Epidermal melanocyte (primary cell): ENCODE results near the gene MAFG.
A peak's percentile ranks its signal among the peaks of the same experiment; 100 is the strongest.

Source experiments
- DNase-seq: peaks from one replicate; pipeline ENCODE4 v3.0.0; 2011; ENCODE audit warnings: low spot score; ENCODE audit not compliant: insufficient read length

The MAFG gene

DNA sequence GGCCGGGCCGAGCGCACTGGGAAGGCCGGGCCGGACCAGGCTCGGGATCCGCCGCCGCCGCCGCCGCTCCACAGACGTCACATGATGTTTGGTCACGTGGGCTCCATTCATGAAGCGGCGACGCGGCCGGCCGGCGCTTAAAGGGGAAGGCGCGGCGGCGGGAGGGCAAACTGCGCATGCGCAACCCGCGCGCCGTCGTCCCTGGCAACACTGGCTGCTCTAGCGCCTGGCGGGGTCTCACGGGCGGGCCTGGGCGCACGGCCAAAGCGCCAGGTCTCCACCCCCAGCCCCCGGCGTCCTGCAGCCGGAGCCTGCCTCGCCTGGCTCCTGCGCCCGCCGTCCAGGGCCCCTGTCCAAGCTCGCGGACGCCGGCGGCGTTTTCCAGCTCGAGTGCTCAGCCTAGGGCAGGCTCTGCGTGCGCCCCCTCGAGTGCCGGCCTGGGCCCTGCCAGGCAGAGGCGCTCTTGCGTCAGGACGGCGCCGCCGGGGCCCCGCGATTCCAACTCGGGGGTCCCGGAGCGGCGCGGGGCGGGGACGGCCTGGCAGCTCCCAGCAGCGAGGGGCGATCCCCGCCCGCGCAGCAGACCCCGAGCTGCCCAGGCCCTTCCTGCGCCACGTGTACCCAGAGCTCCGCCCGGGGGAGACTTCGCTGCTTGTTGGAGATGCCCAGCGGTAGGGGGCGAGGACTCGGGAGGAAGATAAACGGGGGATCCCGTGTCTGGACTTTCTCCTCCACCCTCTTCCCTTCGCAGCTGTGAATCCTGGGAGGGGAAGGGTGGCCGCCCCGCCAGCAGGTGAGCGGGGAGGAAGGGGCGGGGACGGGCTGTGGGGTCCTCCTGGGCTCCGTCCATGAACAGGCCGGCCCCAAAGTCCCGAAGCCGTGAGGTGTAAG, at the start of gene MAFG:
TSS of gene MAFG (minus strand) at position 83 of the 891 bp plus-strand sequence. CDS start 4,550 bp downstream, outside the sequence.
- peak; percentile 98 for DNase-seq

DNA sequence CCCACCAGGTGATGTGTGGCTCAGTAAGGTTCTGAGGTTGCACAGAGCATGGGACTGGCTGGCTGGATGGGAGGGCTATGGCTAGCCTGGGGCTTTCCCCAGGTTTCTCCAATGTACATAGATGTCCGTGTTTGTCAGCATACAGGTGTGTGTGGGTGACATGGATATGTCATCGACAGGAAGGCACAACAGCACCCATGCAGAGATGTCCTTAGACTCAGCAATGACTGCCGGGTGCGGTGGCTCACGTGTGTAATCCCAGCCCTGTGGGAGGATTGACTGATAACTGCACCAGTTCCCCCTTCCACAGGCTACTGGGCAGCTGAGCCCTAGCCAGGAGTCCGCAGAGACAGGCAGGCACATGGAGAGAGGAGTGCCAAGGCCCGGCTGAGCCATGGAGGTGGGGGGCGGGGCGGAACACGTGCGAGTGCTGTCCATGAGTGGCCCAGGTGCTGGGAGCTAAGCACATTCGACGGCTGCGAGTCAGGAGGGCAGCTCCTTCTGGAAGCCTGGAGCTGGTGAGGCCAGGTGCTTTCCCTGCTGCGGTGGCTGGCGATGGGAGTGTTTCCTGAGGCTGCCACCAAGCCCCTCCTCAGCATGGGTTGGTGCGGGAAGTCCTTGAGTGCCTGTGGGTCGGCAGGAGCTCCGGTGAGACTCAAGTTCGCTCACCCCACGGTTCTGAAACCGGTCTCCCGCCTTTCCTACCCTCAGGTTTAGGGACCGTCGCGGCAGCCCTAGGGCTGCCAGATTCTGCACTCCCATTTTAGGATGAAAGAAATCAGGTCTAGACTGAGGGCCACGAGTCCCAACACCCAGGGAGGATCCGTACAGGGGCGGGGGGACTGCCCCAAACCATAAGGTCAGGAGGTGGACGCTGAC, 49.0 kb upstream of the MAFG start:
- DNase-seq, result no peak

DNA sequence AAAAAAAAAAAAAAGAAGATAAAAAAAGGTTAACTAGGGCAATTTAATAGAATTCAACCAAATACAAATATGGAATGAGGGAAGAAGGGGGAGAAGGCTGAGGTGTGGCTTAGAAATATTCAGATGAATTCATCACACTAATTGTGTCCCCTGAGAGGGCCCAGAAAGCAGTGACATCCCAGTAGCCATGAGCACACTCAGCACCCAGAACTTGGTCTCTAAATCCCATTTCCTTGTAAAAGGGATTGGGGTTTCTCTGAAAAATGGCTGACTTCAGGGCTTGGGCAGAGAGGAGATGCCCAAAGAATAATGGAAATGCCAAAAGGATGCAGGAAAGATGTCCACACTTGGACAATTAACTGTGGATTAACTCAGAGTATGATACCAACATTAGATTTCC, 45.9 kb upstream of the MAFG start:
- DNase-seq, result no peak

DNA sequence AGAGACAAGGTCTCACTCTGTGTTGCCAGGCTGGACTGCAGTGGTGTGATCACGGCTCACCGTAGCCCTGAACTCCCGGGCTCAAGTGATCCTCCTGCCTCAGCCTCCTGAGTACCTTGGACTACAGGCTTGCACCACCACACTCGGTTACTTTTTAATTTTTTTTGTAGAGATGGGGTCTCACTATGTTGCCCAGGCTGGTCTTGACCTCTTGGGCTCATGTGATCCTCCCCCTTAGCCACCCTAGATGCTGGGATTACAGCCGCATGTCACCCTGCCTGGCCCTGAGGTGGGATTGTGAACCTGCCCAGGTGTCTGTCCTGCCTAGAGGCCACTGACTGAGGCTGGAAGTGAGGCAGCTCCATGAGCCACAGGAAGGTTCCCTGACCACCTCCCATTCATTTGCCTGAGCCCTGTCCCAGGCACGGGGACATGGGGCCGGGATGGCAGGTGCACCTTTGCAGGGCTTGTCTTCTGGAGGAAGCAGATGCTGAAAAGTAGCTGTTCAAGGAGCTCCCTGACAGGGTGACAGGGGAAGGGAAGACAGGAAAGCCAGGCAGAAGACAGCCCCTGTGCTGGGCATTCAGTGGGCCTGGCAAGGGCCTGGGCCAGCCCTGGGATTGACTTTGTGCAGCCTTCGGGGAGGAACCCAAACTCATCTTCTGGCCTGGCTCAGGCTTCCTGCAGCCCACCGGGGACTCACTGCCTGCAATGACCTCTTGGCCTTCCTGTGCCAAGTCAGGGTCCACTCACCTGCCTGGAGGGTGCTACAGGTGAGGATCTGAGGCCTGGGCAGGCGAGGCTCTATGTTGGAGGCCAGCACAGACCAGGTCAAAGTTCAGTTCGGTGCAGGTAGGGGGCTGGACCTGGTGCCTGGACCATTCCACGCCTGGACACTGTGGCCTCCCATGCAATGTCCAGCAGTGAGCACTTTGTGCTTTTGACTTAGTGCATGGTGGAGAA, 41.6 kb upstream of the MAFG start:
- no peak for DNase-seq

DNA sequence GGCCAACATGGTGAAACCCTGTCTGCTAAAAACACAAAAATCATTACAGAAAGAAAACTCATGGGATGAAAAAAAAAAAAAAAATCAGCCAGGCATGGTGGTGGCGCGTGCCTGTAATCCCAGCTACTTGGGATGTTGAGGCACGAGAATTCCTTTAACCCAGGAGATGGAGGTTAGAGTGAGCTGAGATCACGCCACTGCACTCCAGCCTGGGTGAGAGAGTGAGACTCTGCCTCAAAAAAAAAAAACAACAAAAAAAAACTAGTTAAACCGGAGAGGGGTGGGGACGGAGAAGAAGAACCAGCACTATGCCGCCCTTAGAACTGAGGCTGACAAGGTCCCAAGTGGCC, 40.8 kb upstream of the MAFG start:
- DNase-seq, result no peak

DNA sequence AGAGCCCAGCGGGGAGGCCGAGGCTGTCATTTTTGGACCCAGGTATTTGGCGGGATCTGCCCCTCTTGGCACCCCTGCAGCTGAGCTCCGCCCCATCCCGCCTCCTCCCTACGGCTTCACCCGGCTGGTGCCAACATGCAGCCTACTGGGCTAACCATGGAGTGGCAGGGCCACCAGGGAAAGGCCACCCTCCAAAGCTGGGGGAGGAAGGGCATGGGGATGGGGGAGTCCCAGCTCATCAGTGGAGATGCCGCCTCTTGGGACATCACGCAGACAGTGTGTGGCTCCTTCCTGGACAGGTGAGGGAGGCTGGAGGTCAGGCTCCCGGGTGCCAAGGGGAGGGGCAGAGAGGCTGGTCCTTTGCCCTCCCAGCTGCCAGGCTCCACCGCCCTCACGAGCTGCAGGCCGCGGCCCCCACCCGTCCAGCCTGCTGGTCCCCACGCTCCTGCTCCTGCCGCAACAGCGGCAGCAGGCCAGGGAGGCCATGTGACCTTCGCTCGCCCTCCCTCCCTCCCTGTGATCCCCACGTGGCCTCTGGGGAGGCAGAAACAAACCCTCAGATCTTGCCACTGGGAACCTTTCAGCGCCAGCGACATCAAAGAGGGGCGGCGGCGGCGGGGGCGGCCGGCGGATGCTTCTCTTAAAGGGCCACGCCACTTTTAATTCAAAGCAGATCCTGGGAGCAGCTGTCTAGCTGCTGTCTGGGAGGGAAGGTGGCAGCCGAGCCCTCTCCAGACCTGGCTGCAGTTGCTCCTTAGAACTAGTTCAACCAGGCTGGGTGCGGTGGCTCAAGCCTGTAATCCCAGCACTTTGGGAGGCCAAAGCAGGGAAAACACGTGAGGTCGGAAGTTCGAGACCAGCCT, 40.2 kb upstream of the MAFG start:
- peak; percentile 99 for DNase-seq

DNA sequence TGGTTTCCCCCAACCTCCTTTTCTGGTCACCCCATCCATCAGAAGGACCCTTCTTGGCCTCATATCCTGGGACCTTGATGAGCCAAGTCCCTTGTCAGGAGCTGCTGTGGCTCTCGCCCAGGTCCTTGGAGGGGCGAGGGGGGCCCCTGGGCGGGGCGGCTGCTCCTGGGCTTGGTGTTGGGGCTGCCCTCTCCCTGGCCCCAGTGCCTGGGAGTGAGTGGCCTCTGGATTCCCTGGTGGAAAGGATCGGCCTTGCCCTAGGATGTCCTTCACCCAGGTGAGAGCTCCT, 39.7 kb upstream of the MAFG start:
- DNase-seq, result no peak

DNA sequence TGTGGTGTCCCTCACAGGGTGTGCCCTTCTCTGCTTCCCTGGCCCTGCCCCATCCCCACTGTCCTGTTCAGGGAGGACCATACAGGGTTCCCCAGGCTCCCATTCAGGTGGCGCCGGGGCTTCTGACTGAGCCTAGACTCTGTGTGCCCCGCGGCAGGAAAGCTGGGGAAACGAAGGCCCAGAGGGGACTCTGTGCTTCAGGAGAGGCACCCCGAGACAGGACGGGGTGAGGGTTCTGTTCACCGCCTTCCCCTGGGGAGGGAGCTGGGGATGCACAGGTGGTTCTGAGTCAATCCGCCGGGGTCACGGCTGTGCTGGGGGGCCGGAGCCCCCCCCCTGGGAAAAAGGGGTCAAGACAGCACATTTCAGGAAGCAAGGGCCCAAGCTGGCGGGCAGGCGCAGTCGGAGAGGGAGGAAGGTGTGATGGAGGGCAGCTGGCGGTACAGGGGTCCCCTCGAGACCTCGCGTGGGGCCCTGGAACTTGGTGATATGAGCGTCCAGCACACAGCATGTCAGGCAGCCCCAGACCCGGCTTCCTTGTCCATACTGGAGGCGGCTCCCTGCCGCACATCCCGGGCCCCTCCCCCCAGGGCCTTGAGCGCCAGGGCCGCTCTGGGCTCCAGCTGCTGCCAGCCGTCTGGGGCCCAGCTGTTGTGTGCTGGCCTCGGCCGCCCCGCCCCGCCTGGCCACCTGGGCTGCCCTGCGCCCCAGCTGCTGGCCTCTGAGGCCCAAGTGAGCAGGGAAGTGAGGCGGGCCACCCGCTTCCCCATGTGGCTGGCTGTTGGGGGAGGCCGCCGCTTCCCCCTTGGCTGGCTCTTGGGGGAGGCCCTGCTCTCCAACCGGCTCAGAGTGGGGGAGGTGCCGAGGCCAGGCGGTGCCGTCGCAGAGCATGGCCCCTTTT, 39.1 kb upstream of the MAFG start:
- peak; percentile 67 for DNase-seq

DNA sequence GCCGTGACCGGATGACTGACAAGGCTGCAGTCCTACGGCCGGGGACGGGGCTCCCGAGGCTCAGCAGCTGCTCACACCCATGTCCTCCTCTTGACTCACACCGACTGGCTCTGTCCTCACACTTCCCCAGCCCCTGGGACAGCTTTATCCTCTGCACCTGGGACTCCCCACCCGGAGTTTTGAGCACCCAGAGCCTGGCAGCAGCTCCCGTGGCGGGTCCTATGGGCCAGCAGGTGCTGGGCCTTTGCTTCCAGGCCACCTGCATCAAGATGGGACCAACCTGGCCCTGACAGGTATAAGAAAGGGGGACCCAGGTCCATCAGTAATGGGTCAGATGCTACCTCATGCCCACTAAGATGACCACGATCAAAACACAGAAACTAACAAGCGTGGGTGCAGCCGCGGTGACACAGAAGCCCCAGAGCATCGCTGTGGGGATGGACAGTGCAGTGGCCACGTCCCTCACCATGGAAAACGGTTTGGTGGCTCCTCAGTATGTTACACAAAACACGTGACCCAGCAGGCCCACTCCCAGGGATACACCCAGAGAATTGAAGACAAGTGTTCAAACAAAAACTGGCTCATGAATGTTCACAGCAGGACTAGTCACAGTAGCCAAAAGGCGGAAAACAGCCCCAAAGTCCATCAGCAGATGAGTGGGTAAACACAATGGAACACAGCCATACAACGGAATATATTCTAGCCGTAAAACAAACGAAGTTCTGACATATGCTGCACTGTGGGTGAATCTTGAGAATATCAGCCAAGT, 36.7 kb upstream of the MAFG start:
- DNase-seq, result no peak

DNA sequence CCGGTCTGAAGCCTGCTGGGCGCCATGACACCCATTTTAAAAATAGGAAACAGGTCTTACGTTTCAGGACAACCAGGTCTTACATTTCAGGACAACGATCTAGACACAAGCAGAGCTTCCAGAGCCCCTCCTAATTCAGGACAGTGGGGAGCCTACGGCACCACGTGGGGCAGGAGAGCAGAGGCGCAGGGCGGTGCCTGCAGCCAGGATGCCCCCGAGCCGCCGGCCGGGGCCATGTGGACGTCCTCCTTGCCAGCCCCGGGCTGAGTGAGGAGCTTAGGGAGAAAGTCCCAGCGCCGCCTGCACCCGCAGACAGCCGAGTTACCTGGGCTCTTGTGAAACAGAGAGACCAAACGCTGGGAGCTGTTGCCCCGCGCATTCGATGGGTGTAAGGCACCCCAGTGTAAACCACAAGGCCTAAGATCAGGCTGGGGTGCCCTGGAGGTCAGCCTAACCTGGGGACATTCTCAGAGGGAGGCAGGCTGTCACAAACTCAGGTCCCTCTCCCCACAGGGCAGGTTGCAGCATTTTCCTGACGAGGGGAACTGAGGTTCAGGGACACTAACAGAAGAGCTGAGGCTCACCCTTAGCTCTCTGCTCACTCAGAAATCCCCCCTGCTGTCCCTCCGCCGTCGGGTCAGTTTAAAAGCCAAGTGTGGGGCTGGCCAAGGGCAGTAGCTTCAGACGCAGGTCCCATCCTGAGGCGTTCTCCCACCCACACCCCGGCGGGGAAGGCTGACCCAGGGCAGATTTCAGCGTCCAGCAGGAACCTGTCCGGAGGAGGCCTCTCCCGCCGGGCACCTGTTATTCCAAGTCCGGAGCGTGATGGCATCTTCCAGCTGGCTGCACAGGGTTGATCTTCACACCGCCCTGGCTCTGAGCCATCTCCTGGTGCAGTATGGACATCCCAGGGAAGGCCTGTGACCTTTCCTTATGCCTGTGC, 35.2 kb upstream of the MAFG start:
- DNase-seq, result no peak

DNA sequence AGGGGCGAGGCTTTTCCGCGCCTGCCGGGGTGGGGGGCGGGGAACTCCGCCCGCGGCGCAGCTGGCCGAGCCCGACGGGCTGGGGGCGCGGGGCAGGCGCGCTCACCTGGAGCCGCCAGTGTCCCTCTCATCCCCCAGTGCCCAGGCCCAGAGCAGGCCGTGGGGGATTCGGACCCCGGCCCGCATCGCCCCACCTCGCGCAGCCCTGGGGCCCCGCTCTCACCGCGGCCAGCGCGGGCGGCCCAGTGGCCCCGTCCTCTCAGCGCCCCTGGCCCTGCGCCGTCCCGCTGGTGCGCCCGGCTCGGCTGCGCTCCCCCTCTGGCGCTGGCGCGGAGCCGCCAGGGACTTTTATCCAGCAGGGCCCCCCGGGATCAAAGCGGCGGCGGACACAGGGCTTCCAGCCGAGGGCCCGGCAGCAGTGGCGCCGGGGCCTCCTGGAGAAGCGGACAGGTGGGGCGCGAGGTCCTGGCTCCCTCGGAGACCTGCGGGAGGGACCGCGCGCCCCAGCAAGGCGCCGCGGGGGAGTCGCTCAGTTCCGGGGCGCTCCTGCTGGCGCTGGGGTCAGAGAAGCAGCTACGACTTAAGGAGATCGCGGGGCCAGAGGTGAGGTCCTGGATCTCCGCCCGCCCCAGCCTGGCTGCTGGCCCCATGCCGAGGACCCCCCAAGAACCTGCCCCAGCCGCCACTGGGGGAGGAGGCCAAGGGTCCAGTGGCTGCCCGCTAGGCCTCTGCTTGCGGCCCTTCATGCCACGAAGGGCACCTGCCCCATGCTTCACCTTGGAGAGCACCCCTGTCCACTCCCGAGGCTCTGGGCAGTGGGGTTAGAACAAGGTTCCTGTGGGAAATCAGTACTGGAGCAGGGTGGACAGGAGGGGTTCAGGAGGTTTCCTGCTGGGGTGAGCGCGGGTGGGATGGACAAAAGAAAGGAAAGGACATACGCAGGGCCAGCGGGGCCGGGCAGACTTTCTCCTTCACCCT, 34.3 kb upstream of the MAFG start:
- DNase-seq, result no peak

DNA sequence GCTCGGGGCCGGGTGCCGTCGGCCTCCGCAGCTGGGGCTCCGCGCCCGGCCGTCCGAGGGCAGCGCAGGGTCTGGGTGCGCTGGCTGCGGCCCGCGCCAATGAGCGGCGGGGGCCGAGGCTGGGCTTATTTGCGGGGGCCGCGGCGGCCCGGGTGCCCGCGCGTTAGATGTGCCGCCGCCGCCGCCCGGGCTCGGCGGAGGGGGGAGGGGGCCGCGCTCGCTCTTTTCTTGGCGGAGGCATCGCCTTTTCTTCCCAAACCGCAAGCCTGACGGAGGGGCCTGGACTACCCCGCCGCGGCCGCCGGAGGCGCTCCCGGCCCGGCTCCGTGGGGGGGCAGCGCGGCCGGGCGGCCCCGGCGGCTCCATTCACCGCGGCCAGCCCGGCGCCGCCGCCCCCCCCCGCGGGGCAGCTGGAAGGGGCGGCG, 33.6 kb upstream of the MAFG start, which contains the start of gene NOTUM:
TSS of gene NOTUM (minus strand) at position 101 of the 425 bp plus-strand sequence. CDS start 278 bp downstream, outside the sequence.
- DNase-seq, result no peak

DNA sequence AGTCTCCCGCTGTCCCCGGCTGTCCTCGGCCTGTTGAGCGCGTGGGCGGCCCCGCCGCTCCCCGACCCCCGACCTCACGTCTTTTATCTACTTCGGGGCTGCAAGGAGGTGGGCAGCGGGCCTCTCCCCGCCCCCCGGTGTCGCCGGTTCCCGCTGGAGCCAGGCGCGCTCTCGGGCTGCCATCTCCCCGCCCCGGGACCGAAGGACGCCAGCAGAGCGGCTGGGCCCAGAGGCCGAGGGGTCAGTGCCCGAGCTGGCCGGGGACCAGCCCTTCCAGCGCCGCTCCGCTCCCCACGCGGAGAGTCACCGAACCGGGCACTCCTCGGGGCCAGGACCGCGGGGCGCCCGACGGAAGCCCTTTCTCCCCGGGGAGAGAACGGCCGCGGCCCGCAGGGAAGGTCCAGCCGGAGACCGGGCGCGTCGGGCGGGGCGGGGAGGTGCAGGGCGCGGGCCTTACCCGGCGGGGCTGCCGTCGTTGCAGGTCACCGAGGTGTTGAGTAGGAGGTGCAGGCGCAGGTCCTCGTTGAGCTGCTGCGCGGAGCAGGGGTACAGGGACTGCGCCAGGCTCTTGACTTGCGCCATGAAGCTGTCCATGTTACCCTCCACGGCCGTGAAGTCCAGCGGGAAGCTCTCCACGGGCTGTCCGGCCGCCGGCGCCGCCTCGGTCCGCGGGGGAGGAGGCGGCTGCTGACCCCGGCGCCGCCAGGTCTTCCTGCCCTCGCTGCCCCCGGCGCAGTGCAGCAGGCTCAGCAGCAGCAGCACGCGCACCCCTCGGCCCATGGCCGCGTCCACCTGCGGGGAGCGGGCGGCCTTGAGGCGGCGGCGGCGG, 32.8 kb upstream of the MAFG start:
- DNase-seq, result no peak

DNA sequence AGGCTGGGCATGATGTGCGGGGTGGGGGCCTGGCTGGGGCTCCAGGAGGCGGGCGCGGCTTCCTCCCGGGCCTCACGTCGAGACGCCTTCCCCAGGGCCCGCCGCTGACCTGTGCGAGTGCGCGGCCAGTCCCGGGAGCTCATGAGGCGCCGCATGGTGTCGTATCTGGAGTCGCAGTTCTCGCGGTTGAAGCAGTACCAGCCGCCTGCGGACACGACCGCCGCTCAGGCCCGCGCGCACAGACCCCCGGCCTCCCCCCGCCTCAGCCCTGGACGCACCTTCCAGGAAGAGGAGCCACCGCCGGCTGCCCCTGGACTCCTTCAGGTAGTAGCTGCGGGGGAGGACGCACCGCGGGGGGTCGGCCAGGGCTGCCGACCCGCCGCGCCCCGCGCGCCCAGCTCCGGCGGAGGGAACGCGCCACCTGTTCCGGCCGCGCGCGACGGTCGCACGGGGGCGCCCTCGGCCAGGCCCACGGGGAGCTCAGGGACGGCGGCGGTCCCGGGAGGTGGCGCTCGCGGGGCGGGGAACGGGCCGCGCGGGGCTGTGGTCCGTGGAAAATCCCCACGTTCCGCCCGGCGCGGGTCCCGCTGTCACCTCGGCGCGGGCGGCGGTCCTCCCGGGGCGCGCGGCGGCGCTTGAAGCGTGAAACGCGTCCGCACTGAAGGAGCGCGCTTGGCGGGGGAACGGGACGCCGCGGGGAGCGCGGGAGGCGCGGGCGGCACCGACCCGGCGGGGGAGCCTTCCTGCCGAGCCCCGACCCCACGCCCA, 32.0 kb upstream of the MAFG start:
- peak; percentile 64 for DNase-seq
